Measurements from ENCODE around the gene TNNT1.
A peak's percentile ranks its signal among the peaks of the same experiment; 100 is the strongest.

TNNT1 gene

DNA sequence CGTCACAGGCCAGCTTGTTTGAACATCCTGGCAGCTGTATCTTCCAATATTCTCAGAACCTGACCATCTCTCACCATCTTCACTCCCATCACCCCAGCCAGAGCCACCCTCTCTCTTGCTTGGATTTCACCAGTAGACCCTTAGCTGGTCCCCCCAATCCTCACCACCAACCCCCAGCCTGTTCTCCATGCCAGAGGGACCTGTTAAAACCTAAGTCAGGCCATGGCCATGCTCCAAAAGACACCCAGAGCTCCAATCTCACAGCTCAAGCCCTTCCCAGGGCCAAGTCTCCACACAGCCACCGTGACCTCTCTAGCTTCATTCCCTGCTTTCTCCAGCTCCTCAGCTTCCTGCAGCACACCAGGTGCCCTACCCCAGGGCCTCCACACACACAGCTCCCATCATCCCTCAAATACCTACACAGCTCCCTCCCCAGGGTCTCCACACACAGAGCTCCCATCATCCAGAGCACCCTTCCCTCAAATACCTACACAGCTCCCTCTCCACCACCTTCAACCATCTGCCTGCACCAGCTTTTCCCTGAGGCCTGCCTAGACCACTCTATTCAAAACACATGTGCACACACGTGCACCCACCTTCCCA is 59.6 kb downstream of the TNNT1 start:
- no peak for DNase-seq (ENCODE audit: low read depth in 2 of 2)

DNA sequence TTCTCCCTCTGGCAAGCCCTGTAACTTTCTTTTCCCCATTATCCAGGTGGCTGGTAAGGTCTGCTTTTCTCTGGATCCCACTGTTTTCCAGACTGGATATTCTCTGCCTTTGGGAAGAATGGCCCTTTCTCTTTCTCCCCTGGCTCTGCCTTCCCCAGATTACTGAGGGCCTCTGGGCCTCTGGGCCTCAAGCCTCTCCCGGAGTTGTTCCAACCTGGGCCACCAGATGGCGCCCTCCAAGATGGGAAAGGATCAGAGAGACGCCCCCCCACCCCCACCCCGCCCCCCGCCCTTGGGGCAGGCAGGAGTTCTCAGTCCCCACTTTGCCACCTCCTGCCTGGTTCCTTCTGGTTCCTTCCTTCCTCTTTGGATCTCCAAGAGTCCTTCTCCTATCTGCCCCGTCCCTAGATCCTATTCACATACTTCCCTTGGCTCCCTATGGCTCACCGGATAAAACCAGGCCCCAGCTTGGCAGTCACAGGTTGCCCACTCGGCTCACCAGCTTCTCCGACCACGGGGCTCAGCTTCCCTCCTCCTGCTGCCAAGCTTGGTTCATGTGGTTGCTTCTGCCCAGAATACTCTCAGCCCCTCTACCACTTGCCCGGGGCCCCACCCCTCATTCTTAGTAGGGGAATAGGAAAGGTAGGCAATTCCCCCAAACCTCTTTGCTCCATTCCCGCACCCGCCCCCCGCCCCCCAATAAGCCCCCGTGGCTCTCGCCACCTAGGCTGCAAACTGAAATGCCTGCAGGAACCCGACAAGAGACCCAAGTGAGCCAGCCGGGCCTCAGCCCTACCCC is 60.3 kb downstream of the TNNT1 start:
- peak; percentile 61 to 66 for DNase-seq (ENCODE audit: low read depth in 2 of 2)

GRCh38 chr19:55088021-55088451 is 61.0 kb downstream of the TNNT1 start:
- DNase-seq (ENCODE audit: low read depth in 2 of 2) = no peak

- no peak for DNase-seq (ENCODE audit: low read depth in 2 of 2)
Measured at GRCh38 chr19:55087542-55087901, 61.5 kb downstream of the TNNT1 start.

GRCh38 chr19:55086730-55087541 is 62.1 kb downstream of the TNNT1 start:
- peak in 1 of 2 donors; percentile 29 for DNase-seq (ENCODE audit: low read depth in 2 of 2)

GRCh38 chr19:55085923-55086715 is 62.9 kb downstream of the TNNT1 start:
- DNase-seq (ENCODE audit: low read depth in 2 of 2) = no peak

GRCh38 chr19:55084416-55084815 is 64.6 kb downstream of the TNNT1 start:
- no peak for DNase-seq (ENCODE audit: low read depth in 2 of 2)

DNA sequence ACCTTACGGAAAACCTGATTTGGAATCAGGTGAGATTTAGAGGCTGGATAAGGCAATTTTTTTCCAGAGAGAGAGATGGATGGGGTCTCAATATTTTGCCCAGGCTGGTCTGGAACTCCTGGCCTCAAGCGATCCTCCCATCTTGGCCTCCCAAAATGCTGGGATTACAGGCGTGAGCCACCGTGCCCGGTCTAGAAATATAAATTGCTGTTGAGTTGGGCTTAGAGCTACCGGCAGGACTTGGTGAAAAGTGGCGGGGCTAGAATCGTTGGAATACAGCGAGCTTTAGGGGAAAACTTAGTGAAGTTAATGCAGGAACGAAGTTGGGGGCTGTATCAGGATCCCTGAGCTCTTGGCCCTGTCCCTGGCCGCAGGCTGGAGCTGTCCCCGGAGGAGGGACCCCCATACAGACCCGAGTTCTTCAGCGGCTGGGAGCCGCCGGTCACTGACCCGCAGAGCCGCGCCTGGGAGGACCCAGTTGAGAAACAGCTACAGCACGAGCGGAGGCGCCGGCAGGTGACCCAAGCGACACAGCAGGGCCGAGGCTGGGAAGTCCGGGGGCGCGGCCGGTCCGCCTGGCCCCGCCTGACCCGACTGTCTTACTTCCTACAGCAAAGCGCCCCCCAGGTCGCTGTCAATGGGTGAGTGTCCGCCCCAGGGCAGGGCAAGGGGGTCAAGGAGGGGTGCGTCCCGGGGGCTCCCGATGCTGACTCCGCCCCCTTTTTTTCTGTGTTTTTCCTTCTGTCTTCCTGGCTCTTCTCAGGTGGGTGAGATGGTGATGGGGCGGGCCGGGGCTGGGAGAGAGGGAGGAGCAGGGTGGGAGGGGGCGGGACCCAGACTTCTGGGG is 65.8 kb downstream of the TNNT1 start:
- no peak for DNase-seq (ENCODE audit: low read depth in 2 of 2)
